Neural cell (in vitro differentiated cells): Measurements from ENCODE around the gene GRIK3. TPM values are rescaled to one million over a fixed set of nuclear protein-coding genes. Genes with fewer than 3 reads are reported as not detected.

Experiments used
- H2AFZ ChIP-seq: fragments of 200-600, 300-800 bp; sonication (generic), shearing (Covaris generic); 2 replicates; pipeline ENCODE4 v1.6.0; 2014; ENCODE audit warnings: low read depth, mild to moderate bottlenecking, antibody characterized with exemption, low read length, moderate library complexity
- H3F3A ChIP-seq: fragments of 200-600 bp; shearing (Covaris generic); 2 replicates; pipeline ENCODE4 v1.6.1; 2016; ENCODE audit warnings: mild to moderate bottlenecking, moderate library complexity, mixed read lengths, antibody characterized with exemption, low read length; ENCODE audit not compliant: insufficient read depth, poor library complexity, severe bottlenecking
- H3K27ac ChIP-seq: fragments of 200-600, 300-800 bp; sonication (generic), shearing (Covaris generic); 2 replicates; pipeline ENCODE4 v1.5.1; 2014; ENCODE audit warnings: mild to moderate bottlenecking, low read length, moderate library complexity
- H3K27me3 ChIP-seq: fragments of 300-800, 200-600 bp; sonication (generic), shearing (Covaris generic); 2 replicates; pipeline ENCODE4 v1.6.0; 2014; ENCODE audit warnings: mild to moderate bottlenecking, low read depth, low read length, moderate library complexity; ENCODE audit not compliant: insufficient read depth
- H3K36me3 ChIP-seq: fragments of 300-800, 200-600 bp; sonication (generic), shearing (Covaris generic); 2 replicates; pipeline ENCODE4 v1.5.1; 2014; ENCODE audit warnings: mild to moderate bottlenecking, antibody characterized with exemption, low read length, moderate library complexity; ENCODE audit not compliant: insufficient read depth
- H3K4me2 ChIP-seq: fragments of 300-800, 200-600 bp; sonication (generic), shearing (Covaris generic); 2 replicates; pipeline ENCODE4 v1.6.0; 2014; ENCODE audit warnings: mild to moderate bottlenecking, low read length
- H3K4me3 ChIP-seq: fragments of 300-800, 200-600 bp; sonication (generic), shearing (Covaris generic); 2 replicates; pipeline ENCODE4 v1.5.1; 2014; ENCODE audit warnings: mild to moderate bottlenecking, low read length, moderate library complexity
- H3K79me2 ChIP-seq: fragments of 200-600 bp; shearing (Covaris generic); replicated peaks from 2 replicates; pipeline ENCODE4 v1.6.0; 2014; ENCODE audit warnings: mild to moderate bottlenecking, low read length, moderate library complexity; ENCODE audit not compliant: insufficient read depth
- H3K9ac ChIP-seq: fragments of 300-800, 200-600 bp; sonication (generic), shearing (Covaris generic); 2 replicates; pipeline ENCODE4 v1.6.1; 2016; ENCODE audit warnings: mild to moderate bottlenecking, low read length, mixed read lengths
- H3K9me2 ChIP-seq: fragments of 200-600 bp; shearing (Covaris generic); 2 replicates; pipeline ENCODE4 v1.6.1; 2016; ENCODE audit warnings: mild to moderate bottlenecking, low read length, mixed read lengths; ENCODE audit not compliant: insufficient read depth
- H3K9me3 ChIP-seq: fragments of 200-600, 300-800 bp; sonication (generic), shearing (Covaris generic); 2 replicates; pipeline ENCODE4 v1.6.1; 2016; ENCODE audit warnings: mild to moderate bottlenecking, mixed run types, low read length, moderate library complexity, mixed read lengths
- H4K20me1 ChIP-seq: fragments of 200-600 bp; shearing (Covaris generic); 2 replicates; pipeline ENCODE4 v1.6.1; 2016; ENCODE audit warnings: mild to moderate bottlenecking, mixed run types; ENCODE audit not compliant: insufficient read depth
- EP300 ChIP-seq: fragments of 450-650 bp; conservative IDR thresholded peaks from 2 replicates; pipeline ENCODE4 v1.6.1; 2014; ENCODE audit warnings: antibody characterized with exemption, mild to moderate bottlenecking, moderate library complexity; ENCODE audit not compliant: poor library complexity, severe bottlenecking
- EZH2 ChIP-seq: fragments of 200-600, 300-800 bp; shearing (Covaris generic), sonication (generic); IDR thresholded peaks from 2 replicates; pipeline ENCODE4 v1.6.1; 2014; ENCODE audit warnings: antibody characterized with exemption, low read length, borderline replicate concordance, mild to moderate bottlenecking; ENCODE audit not compliant: insufficient read depth, poor library complexity, severe bottlenecking
- MXI1 ChIP-seq: fragments of 450-650 bp; conservative IDR thresholded peaks from 2 replicates; pipeline ENCODE4 v1.6.1; 2014; ENCODE audit warnings: antibody characterized with exemption, mild to moderate bottlenecking; ENCODE audit not compliant: poor library complexity, severe bottlenecking
- POLR2AphosphoS5 ChIP-seq: IDR thresholded peaks from 2 replicates; pipeline ENCODE4 v1.6.1; 2012
- RAD21 ChIP-seq: fragments of 450-650 bp; conservative IDR thresholded peaks from 2 replicates; pipeline ENCODE4 v1.6.1; 2014; ENCODE audit warnings: antibody characterized with exemption, mild to moderate bottlenecking, moderate library complexity
- REST ChIP-seq: IDR thresholded peaks from 2 replicates; pipeline ENCODE4 v1.6.1; 2012; ENCODE audit warnings: borderline replicate concordance
- SMC3 ChIP-seq: fragments of 450-650 bp; conservative IDR thresholded peaks from 2 replicates; pipeline ENCODE4 v1.6.1; 2014; ENCODE audit warnings: antibody characterized with exemption, mild to moderate bottlenecking, moderate library complexity; ENCODE audit not compliant: poor library complexity
- TAF1 ChIP-seq: IDR thresholded peaks from 2 replicates; pipeline ENCODE4 v1.6.1; 2012; ENCODE audit warnings: low read depth
- polyA plus RNA-seq: library from polyadenylated mRNA; depleted of rRNA; stranded (reverse); fragments of >200 nt; gene quantifications from 2 replicates; pipeline ENCODE4 v1.2.3, GENCODE V29; 2014
- TF ChIP-seq, protein P1 (sequence below): fragments of 450-650 bp; IDR thresholded peaks from 2 replicates; pipeline ENCODE4 v1.5.1; 2014; ENCODE audit warnings: antibody characterized with exemption, mild to moderate bottlenecking, moderate library complexity; ENCODE audit not compliant: poor library complexity, severe bottlenecking

GRIK3 gene
- polyA plus RNA-seq, 1 donor from 2014 or later: 5.0 TPM

- H3K9ac ChIP-seq: no peak overlapping the region
- H4K20me1 ChIP-seq: no peaks in the 10 kb centered on the region
- TF ChIP-seq EZH2 (no peak), RAD21 (no peak), POLR2AphosphoS5 (no peak), TAF1 (no peak), EP300 (no peak), REST (no peak), MXI1 (no peak), SMC3 (no peak)
- TF ChIP-seq, protein P1, sequence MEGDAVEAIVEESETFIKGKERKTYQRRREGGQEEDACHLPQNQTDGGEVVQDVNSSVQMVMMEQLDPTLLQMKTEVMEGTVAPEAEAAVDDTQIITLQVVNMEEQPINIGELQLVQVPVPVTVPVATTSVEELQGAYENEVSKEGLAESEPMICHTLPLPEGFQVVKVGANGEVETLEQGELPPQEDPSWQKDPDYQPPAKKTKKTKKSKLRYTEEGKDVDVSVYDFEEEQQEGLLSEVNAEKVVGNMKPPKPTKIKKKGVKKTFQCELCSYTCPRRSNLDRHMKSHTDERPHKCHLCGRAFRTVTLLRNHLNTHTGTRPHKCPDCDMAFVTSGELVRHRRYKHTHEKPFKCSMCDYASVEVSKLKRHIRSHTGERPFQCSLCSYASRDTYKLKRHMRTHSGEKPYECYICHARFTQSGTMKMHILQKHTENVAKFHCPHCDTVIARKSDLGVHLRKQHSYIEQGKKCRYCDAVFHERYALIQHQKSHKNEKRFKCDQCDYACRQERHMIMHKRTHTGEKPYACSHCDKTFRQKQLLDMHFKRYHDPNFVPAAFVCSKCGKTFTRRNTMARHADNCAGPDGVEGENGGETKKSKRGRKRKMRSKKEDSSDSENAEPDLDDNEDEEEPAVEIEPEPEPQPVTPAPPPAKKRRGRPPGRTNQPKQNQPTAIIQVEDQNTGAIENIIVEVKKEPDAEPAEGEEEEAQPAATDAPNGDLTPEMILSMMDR: no peak
- H3K9me2 ChIP-seq: no peaks in the 10 kb centered on the region
- H3K4me2 ChIP-seq: no peak overlapping the region
- no peak overlapping the region for H3K4me3 ChIP-seq
- no peaks in the 10 kb centered on the region for H3F3A ChIP-seq
- H3K9me3 ChIP-seq: no peaks in the 10 kb centered on the region
- no peaks in the 10 kb centered on the region for H3K27me3 ChIP-seq
- H3K79me2 ChIP-seq: no peaks in the 10 kb centered on the region
- no peak overlapping the region for H2AFZ ChIP-seq
- H3K27ac ChIP-seq: no peak overlapping the region
- no peaks in the 10 kb centered on the region for H3K36me3 ChIP-seq
Observed at GRCh38 chr1:36836196-36836883, 198.0 kb downstream of the GRIK3 start.

DNA sequence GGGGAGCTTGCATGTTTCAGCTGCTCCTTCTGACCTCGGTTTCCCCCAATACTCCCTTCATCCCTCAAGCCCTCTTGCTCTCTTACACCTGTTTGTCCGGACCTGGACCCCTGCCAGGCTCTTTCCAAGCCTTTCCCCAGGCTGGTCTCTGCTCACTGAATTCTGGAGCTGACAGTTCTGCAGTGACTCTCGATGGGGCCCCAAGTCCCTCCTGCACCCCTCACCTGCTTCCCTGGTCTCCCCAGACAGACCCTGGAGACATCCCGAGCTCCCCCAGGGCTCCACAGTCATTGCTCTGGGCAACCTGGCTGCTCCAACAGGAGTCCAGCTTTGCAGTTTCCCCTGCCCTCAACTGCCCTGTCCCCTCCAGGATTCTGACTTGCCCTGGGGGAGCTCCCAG lies 198.6 kb downstream of the GRIK3 start:
- Histone ChIP-seq H3K27ac (no peak overlapping the region), H3K79me2 (no peaks in the 10 kb centered on the region), H3K9ac (no peak overlapping the region)

More for the DNA sequence above, 198.6 kb downstream of the GRIK3 start:
- TF ChIP-seq, protein P1: no peak
- TF ChIP-seq TAF1 (no peak), SMC3 (no peak), EZH2 (no peak), EP300 (no peak), POLR2AphosphoS5 (no peak), MXI1 (no peak), RAD21 (no peak), REST (no peak)
- Histone ChIP-seq H3K36me3 (no peaks in the 10 kb centered on the region), H3K4me2 (no peak overlapping the region), H2AFZ (no peak overlapping the region), H3K9me3 (no peaks in the 10 kb centered on the region), H3F3A (no peaks in the 10 kb centered on the region), H4K20me1 (no peaks in the 10 kb centered on the region), H3K9me2 (no peaks in the 10 kb centered on the region), H3K4me3 (no peak overlapping the region), H3K27me3 (no peaks in the 10 kb centered on the region)
